Suprapubic skin (tissue), 3 donors: Measurements from ENCODE around the gene C3orf20.

Experiments used
- CTCF ChIP-seq, 2 donors: fragments of 200-600 bp in 1 of 2; fragments of 450-650 bp in 1 of 2; sonication (generic) in 1 of 2; IDR thresholded peaks; one replicate each; pipeline ENCODE4 v1.5.1; 2016 to 2019; ENCODE audit warnings: antibody characterized with exemption in 2 of 2, mild to moderate bottlenecking in 1 of 2, moderate library complexity in 1 of 2
- POLR2AphosphoS5 ChIP-seq, 3 donors: sonication (generic); formaldehyde crosslinking; IDR thresholded peaks; one replicate each; pipeline ENCODE4 v1.6.1; 2017; ENCODE audit warnings: antibody characterized with exemption in 3 of 3

- TF ChIP-seq CTCF (IDR thresholded peaks at IDR 0.05) (no peak), POLR2AphosphoS5 (IDR thresholded peaks at IDR 0.05) (no peak)
Observed at GRCh38 chr3:14650193-14650592, 24.7 kb upstream of the C3orf20 start.
